ENCODE measurements around the gene CCSER2. TPM values are rescaled to one million over a fixed set of nuclear protein-coding genes. Genes with fewer than 3 reads are reported as not detected.

The CCSER2 gene
- total RNA-seq, 6 experiments from 2014 or later = 18.2 to 28.8 (median 25.9) TPM

DNA sequence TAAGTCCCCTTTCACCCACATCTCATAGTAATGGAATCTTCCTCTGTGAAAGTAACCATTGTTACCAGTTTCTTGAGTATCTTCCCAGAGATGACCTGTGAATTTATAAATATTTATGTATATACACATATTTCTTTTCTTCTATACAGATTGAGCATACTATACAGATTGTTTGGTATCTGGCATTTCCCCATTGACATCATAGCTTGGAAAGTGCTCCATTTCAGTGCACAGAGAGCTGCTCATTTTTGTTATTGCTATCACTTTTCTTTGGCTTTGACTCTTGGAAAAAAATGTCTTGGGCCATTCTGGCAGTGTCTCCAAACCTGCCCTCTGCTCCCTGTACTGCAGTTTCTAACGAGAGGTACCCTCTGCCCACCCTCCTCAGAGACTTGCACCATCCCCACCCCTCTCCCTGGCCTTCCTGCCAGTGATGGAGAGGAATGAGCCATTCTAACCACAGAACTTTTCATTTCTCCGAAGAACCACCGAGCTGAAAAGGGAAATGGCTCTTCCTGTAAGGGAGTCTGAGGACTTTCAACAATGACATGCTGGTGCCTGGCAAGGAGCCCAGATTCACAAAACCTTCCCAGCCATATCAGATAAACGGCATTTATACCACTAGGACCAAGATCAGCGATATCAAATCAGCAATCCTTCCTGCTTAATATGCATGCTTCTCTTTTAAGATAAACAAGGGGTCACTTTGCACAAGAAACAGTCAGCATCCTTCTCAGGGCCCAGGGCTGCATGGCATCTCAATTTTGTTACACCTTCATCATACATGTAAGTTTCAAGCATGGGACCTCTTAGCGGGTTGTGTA, 19.7 kb upstream of the CCSER2 start:
- no peak overlapping the region for H3K4me3 ChIP-seq
- 20% methylated on average over 6 of the region's 6 CpGs for WGBS (ENCODE audit: insufficient coverage, low coverage, low lambda C conversion rate, missing lambda C conversion rate)
- no peak overlapping the region for H3K27ac ChIP-seq
- H3K4me1 ChIP-seq = no peaks in the 10 kb centered on the region
- H3K36me3 ChIP-seq = no peaks in the 10 kb centered on the region
- ATAC-seq (peak; percentile 48 to 74 (median 61)), DNase-seq (peak in 1 of 3 donors; percentile 52)
- no peaks in the 10 kb centered on the region for H3K27me3 ChIP-seq
- H3K9me3 ChIP-seq = no peaks in the 10 kb centered on the region
- intact Hi-C loops (cut with DNase I) = no loop called here
- TF ChIP-seq, protein P1, sequence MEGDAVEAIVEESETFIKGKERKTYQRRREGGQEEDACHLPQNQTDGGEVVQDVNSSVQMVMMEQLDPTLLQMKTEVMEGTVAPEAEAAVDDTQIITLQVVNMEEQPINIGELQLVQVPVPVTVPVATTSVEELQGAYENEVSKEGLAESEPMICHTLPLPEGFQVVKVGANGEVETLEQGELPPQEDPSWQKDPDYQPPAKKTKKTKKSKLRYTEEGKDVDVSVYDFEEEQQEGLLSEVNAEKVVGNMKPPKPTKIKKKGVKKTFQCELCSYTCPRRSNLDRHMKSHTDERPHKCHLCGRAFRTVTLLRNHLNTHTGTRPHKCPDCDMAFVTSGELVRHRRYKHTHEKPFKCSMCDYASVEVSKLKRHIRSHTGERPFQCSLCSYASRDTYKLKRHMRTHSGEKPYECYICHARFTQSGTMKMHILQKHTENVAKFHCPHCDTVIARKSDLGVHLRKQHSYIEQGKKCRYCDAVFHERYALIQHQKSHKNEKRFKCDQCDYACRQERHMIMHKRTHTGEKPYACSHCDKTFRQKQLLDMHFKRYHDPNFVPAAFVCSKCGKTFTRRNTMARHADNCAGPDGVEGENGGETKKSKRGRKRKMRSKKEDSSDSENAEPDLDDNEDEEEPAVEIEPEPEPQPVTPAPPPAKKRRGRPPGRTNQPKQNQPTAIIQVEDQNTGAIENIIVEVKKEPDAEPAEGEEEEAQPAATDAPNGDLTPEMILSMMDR (IDR thresholded peaks at IDR 0.05) = no peak
- no peak for TF ChIP-seq POLR2A (IDR thresholded peaks at IDR 0.05)

DNA sequence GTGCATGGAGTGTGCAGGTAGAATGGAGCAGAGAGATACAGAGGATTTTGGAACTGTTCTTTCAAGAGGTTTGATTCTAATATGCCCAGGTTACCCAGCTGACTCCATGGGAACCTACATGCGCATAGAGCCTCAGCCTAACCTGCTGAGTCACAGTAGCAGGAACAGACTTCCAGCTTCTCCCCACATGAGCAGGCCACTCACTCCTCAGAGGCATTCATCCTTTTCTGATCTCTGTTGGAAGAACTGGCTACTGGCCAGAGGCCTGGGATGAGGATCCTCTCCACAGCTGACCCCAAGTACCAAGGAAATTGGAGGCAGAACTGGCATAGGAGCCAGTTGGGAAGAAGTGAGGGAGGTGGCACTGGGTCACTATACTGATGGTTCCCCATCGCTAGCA, 17.9 kb upstream of the CCSER2 start:
- Histone ChIP-seq H3K27me3 (no peaks in the 10 kb centered on the region), H3K4me3 (no peak overlapping the region), H3K36me3 (no peaks in the 10 kb centered on the region), H3K9me3 (no peaks in the 10 kb centered on the region), H3K27ac (no peak overlapping the region), H3K4me1 (no peaks in the 10 kb centered on the region)
- TF ChIP-seq, protein P1 (IDR thresholded peaks at IDR 0.05) = no peak
- TF ChIP-seq POLR2A (IDR thresholded peaks at IDR 0.05) = no peak
- ATAC-seq = no peak
- WGBS (ENCODE audit: insufficient coverage, low coverage, low lambda C conversion rate, missing lambda C conversion rate) = no CpG with 5 or more reads among the region's 2 CpGs
- DNase-seq = no peak
- intact Hi-C loops (cut with DNase I) = no loop called here

GRCh38 chr10:84311576-84311975, 16.8 kb upstream of the CCSER2 start:
- no peaks in the 10 kb centered on the region for H3K9me3 ChIP-seq
- DNase-seq (no peak), ATAC-seq (no peak)
- no peak for TF ChIP-seq POLR2A (IDR thresholded peaks at IDR 0.05)
- TF ChIP-seq, protein P1 (IDR thresholded peaks at IDR 0.05) = no peak
- H3K36me3 ChIP-seq = no peaks in the 10 kb centered on the region
- 74% methylated on average over 8 of the region's 8 CpGs for WGBS (ENCODE audit: insufficient coverage, low coverage, low lambda C conversion rate, missing lambda C conversion rate)
- H3K4me1 ChIP-seq = no peaks in the 10 kb centered on the region
- no peak overlapping the region for H3K27ac ChIP-seq
- intact Hi-C loops (cut with DNase I) = no loop called here
- H3K4me3 ChIP-seq = no peak overlapping the region
- H3K27me3 ChIP-seq = no peaks in the 10 kb centered on the region

DNA sequence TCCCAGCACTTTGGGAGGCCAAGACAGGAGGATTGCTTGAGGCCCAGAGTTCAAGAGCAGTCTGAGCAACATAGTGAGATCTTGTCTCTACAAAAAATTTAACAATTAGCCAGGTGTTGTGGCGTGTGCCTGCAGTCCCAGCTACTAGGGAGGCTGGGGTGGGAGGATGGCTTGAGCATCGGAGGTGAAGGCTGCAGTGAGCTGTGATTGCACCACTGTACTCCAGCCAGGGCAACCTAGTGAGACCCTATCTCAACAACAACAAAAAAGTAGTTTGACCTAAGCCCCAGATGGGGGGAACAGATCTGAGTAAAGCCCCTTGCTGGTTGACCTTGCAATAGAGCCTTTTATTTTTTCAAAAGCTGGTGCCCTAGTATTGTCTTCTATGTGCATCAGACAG, 15.6 kb upstream of the CCSER2 start:
- TF ChIP-seq, protein P1 (IDR thresholded peaks at IDR 0.05) = no peak
- no peak for TF ChIP-seq POLR2A (IDR thresholded peaks at IDR 0.05)
- no peak overlapping the region for H3K4me3 ChIP-seq
- DNase-seq (no peak), ATAC-seq (no peak)
- H3K27me3 ChIP-seq = no peaks in the 10 kb centered on the region
- H3K4me1 ChIP-seq = no peaks in the 10 kb centered on the region
- H3K27ac ChIP-seq = no peak overlapping the region
- no peaks in the 10 kb centered on the region for H3K36me3 ChIP-seq
- no peaks in the 10 kb centered on the region for H3K9me3 ChIP-seq
- WGBS (ENCODE audit: insufficient coverage, low coverage, low lambda C conversion rate, missing lambda C conversion rate) = 100% methylated on average over 1 of the region's 2 CpGs
- intact Hi-C loops (cut with DNase I) = no loop called here

Data from right lobe of liver (tissue), 6 donors.